GM18498 (cell line): ENCODE measurements around the gene ZNF594.
"Not testable (repeated sequence)": the region's sequence is repeated elsewhere in the genome, so short reads cannot be mapped to it uniquely, and the experiment has no call there.

Experiments used
- ATAC-seq: cut with Tn5 transposase; IDR thresholded peaks from one replicate; pipeline ENCODE4 v1.9.1; 2021; ENCODE audit warnings: mild to moderate bottlenecking, moderate library complexity; ENCODE audit not compliant: unreplicated experiment

ZNF594 gene

DNA sequence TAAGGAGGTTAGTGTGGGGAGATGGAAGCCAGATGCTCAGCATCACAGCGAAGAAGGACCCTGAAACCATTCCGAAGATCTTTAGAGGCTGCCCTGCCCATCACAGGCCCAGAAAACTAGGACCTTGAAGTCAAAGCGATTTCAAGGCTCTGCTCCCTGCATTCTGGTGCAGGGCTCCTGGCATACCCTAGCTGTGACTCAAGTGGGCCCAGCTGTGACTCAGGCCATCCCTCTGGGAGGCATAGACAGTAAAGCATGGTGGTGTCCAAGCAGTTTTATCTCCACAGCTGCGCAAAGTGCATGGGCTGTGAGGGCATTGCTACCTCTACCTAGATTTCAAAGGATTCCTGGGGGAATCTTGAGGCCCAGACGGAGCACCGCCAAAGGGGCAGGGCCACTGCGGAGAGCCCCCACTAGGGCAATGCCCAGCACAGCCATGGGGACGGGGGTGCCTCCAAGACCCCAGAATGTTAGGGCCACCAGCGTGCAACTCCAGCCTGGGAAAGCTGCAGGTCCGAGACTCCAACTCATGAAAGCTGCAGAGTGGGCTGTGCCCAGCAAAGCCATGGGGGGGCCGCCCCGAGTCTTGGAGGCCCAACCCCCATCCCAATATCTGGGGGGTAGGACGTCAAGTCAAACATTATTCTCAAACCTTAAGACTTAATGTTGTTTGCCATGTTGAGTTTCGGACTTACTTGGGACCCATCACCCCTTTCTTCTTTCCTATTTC is 11.7 kb upstream of the ZNF594 start:
- no peak for ATAC-seq

DNA sequence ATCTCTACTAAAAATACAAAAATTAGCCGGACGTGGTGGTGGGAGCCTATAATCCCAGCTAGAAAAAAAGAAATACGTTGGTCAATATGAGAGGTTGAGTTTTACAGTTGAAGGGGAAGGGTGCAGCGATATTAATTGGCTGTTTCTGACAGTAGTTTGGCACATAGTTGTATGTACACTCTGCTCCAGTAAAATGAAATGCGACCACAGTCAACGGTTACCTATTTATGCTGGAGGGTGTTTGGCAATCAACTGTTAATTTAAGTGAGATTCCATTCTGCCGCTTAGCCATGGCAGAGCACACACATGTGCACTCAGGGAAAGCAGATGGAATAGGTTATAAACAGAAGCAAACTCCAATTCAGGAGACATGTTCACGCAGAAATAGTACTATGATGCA is 9.3 kb upstream of the ZNF594 start:
- ATAC-seq, result no peak

DNA sequence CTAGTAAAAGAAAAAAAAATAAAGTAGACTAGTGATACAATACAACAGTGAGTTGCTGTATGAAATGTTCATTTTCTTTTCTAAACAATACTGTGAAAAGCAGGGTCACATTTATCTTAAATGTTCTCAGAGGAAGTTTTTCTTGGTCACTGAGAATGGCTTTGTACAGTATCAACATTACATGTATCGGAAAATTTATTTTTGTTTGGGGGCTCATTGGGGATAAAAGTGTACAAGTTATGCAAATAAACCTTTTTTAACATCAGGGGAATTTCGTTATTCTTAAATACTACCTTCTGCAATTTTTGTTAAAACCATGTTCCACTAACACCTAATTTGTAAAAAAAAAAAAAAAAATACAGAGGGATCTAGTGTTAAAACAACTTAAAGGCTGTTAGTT is 8.7 kb upstream of the ZNF594 start:
- ATAC-seq, result no peak

DNA sequence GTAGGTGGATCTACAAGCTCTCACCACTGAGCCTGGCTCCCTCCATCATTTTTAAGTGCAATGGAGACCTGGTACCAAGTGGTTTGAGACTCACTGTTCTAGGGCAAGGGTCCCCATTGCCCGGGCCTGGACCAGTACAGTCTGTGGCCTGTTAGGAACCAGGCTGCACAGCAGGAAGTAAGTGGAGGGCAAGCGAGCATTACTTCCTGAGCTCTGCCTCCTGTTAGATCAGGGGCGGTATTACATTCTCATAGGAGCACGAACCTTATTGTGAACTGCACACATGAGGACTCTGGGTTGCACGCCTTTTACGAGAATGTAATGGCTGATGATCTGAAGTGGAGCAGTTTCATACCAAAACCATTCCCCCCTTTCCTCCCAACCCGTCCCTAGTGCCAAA is 6.8 kb upstream of the ZNF594 start:
- no peak for ATAC-seq

DNA sequence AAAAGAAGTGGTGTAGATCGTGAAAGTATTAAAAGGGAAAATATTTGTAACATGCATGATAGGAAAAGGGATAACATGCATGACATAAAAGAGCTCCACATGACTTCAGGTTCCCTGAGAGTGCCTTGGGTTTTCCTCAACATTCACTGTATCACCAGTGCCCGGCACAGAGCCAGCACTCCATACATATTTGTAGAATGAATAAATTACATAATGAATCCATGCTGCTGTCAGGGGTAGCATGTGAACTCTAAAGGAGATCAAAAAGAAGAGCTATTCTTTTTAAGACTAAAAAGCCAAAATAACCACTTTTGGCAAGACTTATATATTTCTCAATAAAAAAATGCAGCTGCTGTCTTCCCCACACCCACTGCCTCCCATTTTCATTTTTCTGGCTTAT is 2.7 kb upstream of the ZNF594 start:
- ATAC-seq, result no peak

DNA sequence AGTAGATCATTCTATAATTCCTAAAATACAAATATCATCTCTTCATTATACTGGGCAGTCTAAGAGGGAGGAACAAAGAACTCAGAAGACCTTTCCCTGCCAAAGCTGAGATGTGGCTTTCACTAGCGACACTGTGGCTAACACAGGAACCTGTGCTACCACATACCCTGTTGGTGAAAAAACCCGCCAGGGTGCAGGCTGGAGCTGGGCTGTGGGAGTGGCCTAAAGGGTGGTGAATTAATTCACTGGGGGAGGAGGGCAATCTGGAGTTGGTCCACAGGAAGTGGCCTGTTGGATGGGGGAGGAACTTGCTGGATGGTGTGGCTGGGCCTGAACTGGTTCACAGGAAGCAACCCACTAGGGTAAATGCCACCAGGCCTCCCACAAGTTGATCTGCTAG is 7.4 kb downstream of the ZNF594 start:
- ATAC-seq, result no peak

DNA sequence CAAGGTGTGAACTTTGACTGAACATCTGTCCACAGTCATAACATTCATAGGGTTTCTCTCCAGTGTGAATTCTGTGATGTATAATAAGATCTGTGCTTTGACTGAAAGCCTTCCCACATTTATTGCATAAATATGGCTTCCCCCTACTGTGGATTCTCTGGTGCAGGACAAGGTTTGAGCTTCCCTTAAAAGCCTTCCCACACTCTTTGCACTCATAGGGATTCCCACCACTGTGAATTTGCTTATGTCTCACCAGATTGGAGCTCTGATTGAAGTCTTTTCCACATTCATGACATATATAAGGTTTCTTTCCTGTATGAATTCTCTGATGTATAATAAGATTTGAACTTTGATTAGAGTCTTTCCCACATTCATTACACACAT is 8.3 kb downstream of the ZNF594 start:
- ATAC-seq, result no peak

DNA sequence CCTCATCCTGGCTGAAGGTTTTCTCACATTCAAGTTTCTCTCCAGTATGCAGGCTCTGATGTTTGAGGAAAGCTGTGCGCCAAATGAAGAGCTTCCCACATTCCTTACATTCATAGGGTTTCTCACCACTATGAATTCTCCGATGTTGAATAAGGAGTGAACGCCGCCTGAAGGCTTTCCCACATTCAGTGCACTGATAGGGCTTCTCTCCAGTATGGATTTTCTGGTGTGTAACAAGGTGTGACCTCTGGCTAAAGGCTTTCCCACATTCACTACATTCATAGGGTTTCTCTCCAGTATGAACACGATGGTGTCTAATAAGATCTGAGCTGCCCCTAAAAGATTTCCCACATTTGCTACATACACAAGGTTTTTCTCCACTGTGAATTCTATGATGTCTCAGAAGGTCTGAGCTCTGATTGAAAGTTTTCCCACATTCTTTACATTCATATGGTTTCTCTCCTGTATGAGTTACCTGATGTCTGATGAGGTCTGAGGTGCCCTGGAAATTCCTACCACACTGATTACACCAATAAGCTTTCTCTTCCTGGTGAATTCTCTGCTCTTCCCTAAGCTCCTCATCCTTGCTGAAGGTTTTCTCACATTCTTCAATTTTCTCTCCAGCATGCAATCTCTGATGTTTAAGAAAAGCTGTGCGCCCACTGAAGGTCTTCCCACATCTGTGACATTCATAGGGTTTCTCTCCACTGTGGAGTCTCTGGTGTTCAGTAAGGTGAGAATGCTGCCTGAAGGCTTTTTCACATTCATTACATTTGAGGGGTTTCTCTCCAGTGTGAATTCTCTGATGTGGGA is 8.9 kb downstream of the ZNF594 start:
- no peak for ATAC-seq

DNA sequence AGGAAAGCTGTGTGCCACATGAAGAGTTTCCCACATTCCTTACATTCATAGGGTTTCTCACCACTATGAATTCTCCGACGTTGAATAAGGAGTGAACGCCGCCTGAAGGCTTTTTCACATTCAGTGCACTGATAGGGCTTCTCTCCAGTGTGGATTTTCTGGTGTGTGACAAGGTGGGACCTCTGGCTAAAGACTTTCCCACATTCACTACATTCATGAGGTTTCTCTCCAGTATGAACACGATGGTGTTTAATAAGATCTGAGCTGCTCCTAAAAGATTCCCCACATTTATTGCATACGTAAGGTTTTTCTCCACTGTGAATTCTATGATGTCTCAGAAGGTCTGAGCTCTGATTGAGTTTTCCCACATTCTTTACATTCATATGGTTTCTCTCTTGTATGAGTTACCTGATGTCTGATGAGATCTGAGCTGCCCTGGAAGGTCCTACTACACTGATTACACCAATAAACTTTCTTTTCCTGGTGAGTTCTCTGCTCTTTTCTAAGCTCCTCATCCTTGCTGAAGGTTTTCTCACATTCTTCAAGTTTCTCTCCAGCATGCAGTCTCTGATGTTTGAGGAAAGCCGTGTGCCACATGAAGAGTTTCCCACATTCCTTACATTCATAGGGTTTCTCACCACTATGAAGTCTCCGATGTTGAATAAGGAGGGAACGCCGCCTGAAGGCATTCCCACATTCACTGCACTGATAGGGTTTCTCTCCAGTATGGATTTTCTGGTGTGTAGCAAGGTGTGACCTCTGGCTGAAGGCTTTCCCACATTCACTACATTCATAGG is 10.0 kb downstream of the ZNF594 start:
- ATAC-seq, result no peak

DNA sequence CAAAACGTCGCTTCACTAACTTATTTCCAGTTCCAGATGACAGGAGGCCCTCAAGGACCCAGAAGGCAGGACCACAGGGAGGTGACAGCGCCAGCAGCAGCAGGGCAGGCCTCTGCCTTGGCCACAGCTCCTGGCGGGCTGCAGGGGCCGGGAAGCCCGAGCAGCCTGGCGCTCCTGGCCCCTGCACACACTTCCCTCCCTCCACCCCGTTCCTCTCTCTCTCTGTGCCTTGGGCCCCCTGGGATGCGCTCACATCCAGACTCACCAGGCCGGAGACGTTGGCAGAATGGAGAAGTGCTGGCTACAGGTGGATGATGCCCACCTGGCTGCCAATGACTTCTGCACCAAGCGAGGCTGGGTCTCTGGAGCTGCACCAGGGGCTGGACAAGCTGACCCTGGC is 12.7 kb downstream of the ZNF594 start:
- no peak for ATAC-seq

DNA sequence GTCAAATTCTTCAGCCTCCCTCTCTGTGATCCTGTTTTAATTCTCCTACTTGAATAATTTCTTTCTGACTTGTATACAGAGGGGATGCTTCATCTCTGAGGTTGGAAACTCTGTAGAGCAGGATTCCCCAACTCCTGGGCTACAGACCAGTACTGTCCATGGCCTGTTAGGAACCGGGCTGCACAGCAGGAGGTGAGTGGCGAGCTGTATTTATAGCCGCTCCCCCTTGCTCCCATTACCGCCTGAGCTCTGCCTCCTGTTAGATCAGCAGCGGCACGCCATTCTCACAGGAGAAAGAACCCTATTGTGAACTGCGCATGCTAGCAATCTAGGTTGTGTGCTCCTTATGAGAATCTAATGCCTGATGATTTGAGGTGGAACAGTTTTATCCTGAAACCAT is 16.6 kb downstream of the ZNF594 start:
- not testable (repeated sequence) for ATAC-seq

DNA sequence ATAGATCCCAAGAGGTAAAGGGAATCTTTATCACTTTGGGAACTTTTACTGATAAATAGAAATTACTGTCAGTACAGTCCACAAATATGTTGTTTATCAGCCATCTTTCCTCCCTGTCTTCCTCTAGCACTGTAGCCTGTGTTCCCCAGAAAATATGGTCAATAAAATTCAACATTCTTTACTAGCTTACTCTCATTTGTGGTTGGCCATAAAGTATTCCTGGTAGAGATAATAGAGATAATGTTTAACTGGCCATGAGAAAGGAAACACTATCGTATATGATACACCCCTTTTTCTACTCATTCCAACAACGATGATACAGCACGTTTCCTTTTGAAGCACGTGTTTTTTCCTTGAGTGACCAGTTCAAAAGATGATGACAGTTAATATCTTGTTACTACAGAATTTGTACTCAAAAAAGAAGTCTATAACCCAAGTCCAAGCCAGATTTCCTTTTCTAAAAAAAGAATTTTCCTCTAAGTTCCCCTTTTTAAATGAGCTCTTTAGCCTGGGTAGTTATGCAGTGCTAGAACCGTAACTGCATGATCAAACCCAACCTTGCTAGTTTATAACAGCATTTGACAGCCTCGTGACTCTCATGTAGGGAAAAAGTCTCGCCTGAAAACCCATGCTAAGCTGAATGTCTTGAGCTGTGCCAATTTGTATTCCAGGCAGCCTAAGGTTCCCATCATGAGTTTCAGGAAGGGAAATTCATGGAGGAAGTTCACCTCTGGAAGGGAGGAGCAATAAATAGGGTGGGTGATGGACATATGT is 25.7 kb downstream of the ZNF594 start:
- ATAC-seq, result not testable (repeated sequence)

DNA sequence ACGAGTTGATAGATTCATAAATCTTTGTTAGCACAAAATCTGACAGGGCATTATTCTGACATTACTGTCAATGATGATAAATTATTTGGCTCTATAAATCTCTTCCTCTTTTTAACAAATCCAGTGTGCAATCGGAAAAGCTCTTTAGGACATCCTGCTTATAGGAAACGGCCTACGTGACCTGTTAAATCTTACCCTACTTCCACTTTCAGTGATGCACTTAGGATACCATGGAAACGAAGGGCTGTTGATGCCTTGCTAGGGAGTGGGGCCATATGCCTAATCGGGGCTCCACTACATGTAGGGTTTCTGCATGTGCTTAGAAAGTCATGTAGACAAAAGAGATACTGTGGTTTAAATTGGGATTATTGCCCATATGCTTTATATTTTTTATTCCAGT is 27.2 kb downstream of the ZNF594 start:
- no peak for ATAC-seq

DNA sequence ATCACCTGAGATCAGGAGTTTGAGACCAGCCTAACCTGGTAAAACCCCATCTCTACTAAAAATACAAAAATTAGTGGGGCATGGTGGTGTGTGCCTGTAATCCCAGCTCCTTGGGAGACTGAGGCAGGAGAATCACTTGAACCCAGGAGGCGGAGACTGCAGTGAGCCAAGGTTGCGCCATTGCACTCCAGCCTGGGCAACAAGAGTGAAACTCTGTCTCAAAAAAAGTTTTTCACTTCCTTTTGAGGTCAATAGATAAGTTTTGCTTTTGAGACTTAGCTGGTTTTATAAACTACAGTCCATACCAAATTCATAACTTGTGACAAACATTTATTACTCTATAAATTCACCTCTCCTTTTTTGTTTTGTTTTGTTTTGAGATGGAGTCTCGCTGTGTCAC is 29.9 kb downstream of the ZNF594 start:
- not testable (repeated sequence) for ATAC-seq

DNA sequence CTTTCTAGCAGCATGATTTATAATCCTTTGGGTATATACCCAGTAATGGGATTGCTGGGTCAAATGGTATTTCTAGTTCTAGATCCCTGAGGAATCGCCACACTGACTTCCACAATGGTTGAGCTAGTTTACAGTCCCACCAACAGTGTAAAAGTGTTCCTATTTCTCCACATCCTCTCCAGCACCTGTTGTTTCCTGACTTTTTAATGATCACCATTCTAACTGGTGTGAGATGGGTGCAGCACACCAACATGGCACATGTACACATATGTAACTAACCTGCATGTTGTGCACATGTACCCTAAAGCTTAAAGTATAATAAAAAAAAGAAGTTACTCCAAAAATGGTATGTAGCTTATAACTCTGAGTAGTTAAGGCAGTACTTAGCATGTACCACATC is 31.0 kb downstream of the ZNF594 start:
- not testable (repeated sequence) for ATAC-seq

DNA sequence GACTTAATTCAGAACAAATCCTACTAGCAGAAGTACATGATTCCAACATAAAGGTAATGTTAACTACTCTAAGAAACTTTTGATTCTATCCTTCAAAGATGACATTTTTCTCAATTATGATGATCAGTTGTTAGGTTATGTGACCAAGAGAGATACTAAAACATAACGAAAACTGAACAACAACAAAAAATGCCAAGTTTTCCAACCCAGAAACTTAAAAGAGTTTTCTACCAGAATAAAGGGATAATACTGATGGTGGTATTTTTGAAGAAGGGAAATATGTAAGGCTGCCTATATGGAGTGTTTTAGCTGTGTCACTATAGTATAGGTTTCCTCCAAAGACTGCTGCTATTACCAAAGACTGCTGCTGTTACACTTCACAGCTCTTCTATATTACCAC is 45.5 kb downstream of the ZNF594 start:
- not testable (repeated sequence) for ATAC-seq

DNA sequence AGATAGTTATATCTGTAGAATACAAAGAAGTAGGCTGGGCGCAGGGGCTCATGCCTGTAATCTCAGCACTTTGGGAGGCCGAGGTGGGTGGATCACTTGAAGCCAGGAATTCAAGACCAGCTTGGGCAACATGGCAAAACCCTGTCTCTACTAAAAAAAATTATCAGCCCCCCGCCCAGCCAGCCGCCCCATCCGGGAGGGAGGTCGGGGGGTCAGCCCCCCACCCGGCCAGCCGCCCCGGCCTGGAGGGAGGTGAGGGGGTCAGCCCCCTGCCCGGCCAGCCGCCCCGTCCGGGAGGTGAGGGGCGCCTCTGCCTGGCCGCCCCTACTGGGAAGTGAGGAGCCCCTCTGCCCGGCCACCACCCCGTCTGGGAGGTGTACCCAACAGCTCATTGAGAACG is 48.8 kb downstream of the ZNF594 start:
- not testable (repeated sequence) for ATAC-seq

DNA sequence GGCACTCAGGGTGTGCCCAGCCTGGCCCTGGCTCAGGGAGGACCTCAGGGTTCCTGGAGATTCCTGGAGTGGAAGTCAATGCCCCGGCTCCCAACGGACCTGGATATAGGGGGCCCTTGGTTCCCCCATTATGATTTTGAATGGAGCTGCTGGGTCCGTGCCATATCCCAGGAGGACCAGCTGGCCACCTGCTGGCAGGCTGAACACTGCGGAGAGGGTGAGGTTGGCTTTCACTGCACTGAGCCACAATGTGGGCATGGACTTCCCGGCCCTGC is 52.3 kb downstream of the ZNF594 start:
- ATAC-seq, result no peak

DNA sequence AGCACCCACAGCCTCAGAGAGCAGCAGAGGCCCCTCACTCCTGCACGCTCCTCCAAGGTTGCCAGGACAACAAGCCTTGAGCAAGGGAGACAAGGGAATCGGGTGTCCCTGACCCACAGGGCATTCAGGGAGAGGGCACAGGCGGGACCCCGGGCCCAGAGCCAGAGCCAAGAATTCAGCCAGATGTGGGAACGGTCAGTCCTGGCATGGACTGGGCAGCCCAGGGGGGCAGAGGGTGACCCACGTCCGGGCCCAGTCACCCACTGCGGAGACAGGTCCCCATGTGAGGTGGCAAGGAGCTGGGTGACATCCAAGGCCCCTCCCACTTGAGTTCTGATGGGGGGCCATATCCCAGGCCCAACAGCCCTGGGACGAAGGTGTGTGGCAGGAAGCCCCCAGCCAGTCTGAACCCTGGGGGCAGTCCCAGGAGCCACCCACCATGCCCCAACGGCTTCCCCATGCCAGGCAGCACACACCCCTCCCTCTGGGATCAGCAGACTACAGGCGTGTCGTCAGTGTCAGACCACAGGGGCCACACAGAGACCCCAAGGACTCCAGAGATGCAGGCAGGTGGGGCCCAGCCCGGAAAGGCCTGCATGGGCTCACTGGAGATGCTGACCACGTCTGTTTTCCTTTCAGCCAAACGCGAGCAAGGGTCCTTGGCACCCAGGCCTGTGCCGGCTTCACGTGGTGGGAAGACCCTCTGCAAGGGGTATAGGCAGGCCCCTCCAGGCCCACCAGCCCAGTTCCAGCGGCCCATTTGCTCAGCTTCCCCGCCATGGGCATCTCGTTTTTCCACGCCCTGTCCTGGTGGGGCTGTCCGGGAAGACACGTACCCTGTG is 52.8 kb downstream of the ZNF594 start:
- no peak for ATAC-seq

DNA sequence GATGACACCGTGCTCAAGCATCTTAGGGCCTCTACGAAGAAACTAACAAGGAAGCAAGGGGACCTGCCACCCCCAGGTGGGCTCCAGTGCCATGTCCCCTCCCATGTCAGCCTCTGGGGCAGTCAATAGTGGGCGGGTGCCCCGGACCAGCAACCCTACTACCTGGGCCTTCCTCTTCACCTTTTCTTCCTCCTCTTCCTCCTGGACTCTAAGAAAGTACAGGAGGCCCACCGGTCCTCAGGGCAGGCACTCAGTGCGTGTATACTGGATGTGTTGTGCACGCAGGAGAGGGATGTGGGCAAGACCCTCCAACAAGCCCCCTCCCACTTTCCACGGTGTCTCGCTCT is 53.5 kb downstream of the ZNF594 start:
- not testable (repeated sequence) for ATAC-seq
